HepG2 (cell line): ENCODE measurements around the gene NPC2. TPM values are rescaled to one million over a fixed set of nuclear protein-coding genes. Genes with fewer than 3 reads are reported as not detected.

ENCODE experiments used
- ATAC-seq: fragments of 200-7000 bp; cut with Tn5 transposase; 3 replicates; pipeline ENCODE4 v1.9.1; 2020; ENCODE audit warnings: mild to moderate bottlenecking, moderate library complexity
- BruUV-seq: library from RNA; stranded (reverse); fragments of 400-500 nt; replicated peaks from 2 replicates; lab custom pipeline; 2021; lab: Mats Ljungman, UMichigan
- CTCF ChIA-PET: fragments of 300-600 bp; formaldehyde crosslinking; extraction: SDS; loops from one replicate; lab custom pipeline; 2021; ENCODE audit warnings: low total read pairs, inconsistent platforms, low intra/inter-chr PET ratio; lab: Yijun Ruan, JAX
- POLR2A ChIA-PET: fragments of 350-600 bp; sonication (Branson Sonifier 250); formaldehyde crosslinking; loops from one replicate; lab custom pipeline; 2020; ENCODE audit warnings: antibody characterized with exemption, inconsistent platforms; lab: Yijun Ruan, JAX
- DNase-seq: peaks from one replicate; pipeline ENCODE4 v3.0.0-alpha.2; 2015; ENCODE audit warnings: low spot score
- FAIRE-seq: peaks from 3 replicates; lab custom pipeline; 2011; peaks lifted over from hg19 to GRCh38; lab: Jason Lieb, UNC
- H2AFZ ChIP-seq: one replicate; pipeline ENCODE4 v1.6.1; 2011; ENCODE audit warnings: low read length, inconsistent platforms
- H3K27ac ChIP-seq: fragments of 300-600 bp; 3 replicates; pipeline ENCODE4 v1.8.0; 2011; ENCODE audit warnings: mixed run types, mild to moderate bottlenecking, mixed read lengths, low read length, inconsistent platforms; ENCODE audit not compliant: insufficient read depth; ENCODE audit errors: extremely low read length
- H3K27me3 ChIP-seq, 2 experiments: fragments of 200-600 bp in 1 of 2; 2 replicates in 1 of 2; 3 replicates in 1 of 2; pipeline versions ENCODE4 v1.6.0 to v1.8.0; 2011; ENCODE audit warnings: low read length in 2 of 2, mild to moderate bottlenecking in 2 of 2, moderate library complexity in 2 of 2, inconsistent platforms in 1 of 2; ENCODE audit not compliant: insufficient read depth in 2 of 2, control insufficient read depth in 1 of 2
- H3K36me3 ChIP-seq, 2 experiments: fragments of 200-600 bp in 1 of 2; replicated peaks in 1 of 2; 2 replicates in 1 of 2; 3 replicates in 1 of 2; pipeline versions ENCODE4 v1.5.1 to v1.8.0; 2011; ENCODE audit warnings: low read length in 2 of 2, inconsistent platforms in 1 of 2; ENCODE audit not compliant: insufficient read depth in 2 of 2, control insufficient read depth in 1 of 2
- H3K4me1 ChIP-seq: 2 replicates; pipeline ENCODE4 v1.5.1; 2012; ENCODE audit warnings: low read length, inconsistent platforms; ENCODE audit not compliant: insufficient read depth
- H3K4me2 ChIP-seq: 2 replicates; pipeline ENCODE4 v1.6.0; 2011; ENCODE audit warnings: low read depth, low read length, inconsistent platforms
- H3K4me3 ChIP-seq, 3 experiments: fragments of 200-600 bp in 1 of 3; sonication (generic), shearing (Covaris generic) in 1 of 3; replicated peaks in 1 of 3; 2 replicates each; pipeline ENCODE4 v1.5.1; 2011 to 2016; ENCODE audit warnings: low read length in 3 of 3, inconsistent platforms in 2 of 3, low read depth in 2 of 3, mild to moderate bottlenecking in 2 of 3, control low read depth in 1 of 3, mixed read lengths in 1 of 3; ENCODE audit not compliant: insufficient read depth in 1 of 3
- H3K79me2 ChIP-seq: one replicate; pipeline ENCODE4 v1.6.1; 2011; ENCODE audit warnings: low read length, inconsistent platforms; ENCODE audit not compliant: insufficient read depth
- H3K9ac ChIP-seq: 2 replicates; pipeline ENCODE4 v1.6.0; 2011; ENCODE audit warnings: mild to moderate bottlenecking, low read depth, low read length, inconsistent platforms; ENCODE audit not compliant: insufficient read depth
- H3K9me3 ChIP-seq: 2 replicates; pipeline ENCODE4 v1.5.1; 2012; ENCODE audit warnings: mild to moderate bottlenecking, low read length
- H4K20me1 ChIP-seq: 2 replicates; pipeline ENCODE4 v1.6.0; 2011; ENCODE audit warnings: inconsistent platforms, mild to moderate bottlenecking, low read length, moderate library complexity; ENCODE audit not compliant: insufficient read depth
- ARNTL ChIP-seq: sonication (generic); formaldehyde crosslinking; IDR thresholded peaks from 2 replicates; pipeline ENCODE4 v1.4.0; 2020; ENCODE audit warnings: mild to moderate bottlenecking, missing genetic modification reagents
- ATF1 ChIP-seq: IDR thresholded peaks from 2 replicates; pipeline ENCODE4 v1.6.1; 2016; ENCODE audit warnings: mild to moderate bottlenecking, control low read depth
- ELF3 ChIP-seq: IDR thresholded peaks from 2 replicates; pipeline ENCODE4 v1.6.1; 2016; ENCODE audit warnings: missing genetic modification reagents, missing compliant biosample characterization
- GTF2F1 ChIP-seq: fragments of 150-350 bp; IDR thresholded peaks from 2 replicates; pipeline ENCODE4 v1.6.1; 2014; ENCODE audit warnings: low read length
- NFRKB ChIP-seq: fragments of 450-650 bp; IDR thresholded peaks from 2 replicates; pipeline ENCODE4 v1.6.1; 2017
- RCOR2 ChIP-seq: IDR thresholded peaks from 2 replicates; pipeline ENCODE4 v1.6.1; 2016; ENCODE audit warnings: missing biosample characterization, missing genetic modification reagents
- RFXAP ChIP-seq: sonication (generic); formaldehyde crosslinking; IDR thresholded peaks from 2 replicates; pipeline ENCODE4 v1.4.0; 2020; ENCODE audit warnings: missing genetic modification reagents, borderline replicate concordance
- SCMH1 ChIP-seq: sonication (generic); formaldehyde crosslinking; IDR thresholded peaks from 2 replicates; pipeline ENCODE4 v1.9.0; 2021; ENCODE audit warnings: missing genetic modification reagents, mild to moderate bottlenecking, borderline replicate concordance
- SNRNP70 ChIP-seq: fragments of 200-400 bp; formaldehyde crosslinking; IDR thresholded peaks from 2 replicates; pipeline ENCODE4 v1.6.1; 2017; ENCODE audit warnings: mild to moderate bottlenecking, low read depth, low read length, moderate library complexity
- SP4 ChIP-seq: sonication (generic); formaldehyde crosslinking; IDR thresholded peaks from 2 replicates; pipeline ENCODE4 v1.8.1; 2023; ENCODE audit warnings: mild to moderate bottlenecking, missing genetic modification reagents
- TARDBP ChIP-seq: sonication (generic); formaldehyde crosslinking; IDR thresholded peaks from 2 replicates; pipeline ENCODE4 v1.8.0; 2022; ENCODE audit warnings: mild to moderate bottlenecking, missing genetic modification reagents
- TCF12 ChIP-seq, 2 experiments: fragments of 450-650 bp in 1 of 2; sonication (generic) in 1 of 2; formaldehyde crosslinking in 1 of 2; IDR thresholded peaks; 2 replicates each; pipeline versions ENCODE4 v1.6.1 to v1.8.0; 2017 to 2022; ENCODE audit warnings: antibody characterized with exemption in 1 of 2, mild to moderate bottlenecking in 1 of 2, missing genetic modification reagents in 1 of 2, moderate library complexity in 1 of 2
- ZNF3 ChIP-seq: IDR thresholded peaks from 2 replicates; pipeline ENCODE4 v1.7.0; 2017; ENCODE audit warnings: inconsistent platforms
- ZNF451 ChIP-seq: sonication (generic); formaldehyde crosslinking; IDR thresholded peaks from 2 replicates; pipeline ENCODE4 v1.5.0; 2020; ENCODE audit warnings: mild to moderate bottlenecking, missing genetic modification reagents
- ZNF550 ChIP-seq: sonication (generic); formaldehyde crosslinking; IDR thresholded peaks from 2 replicates; pipeline ENCODE4 v1.4.0; 2020; ENCODE audit warnings: mild to moderate bottlenecking, missing genetic modification reagents, borderline replicate concordance
- ZNF562 ChIP-seq: sonication (generic); formaldehyde crosslinking; IDR thresholded peaks from 2 replicates; pipeline ENCODE4 v1.8.0; 2022; ENCODE audit warnings: missing genetic modification reagents, borderline replicate concordance
- ZNF563 ChIP-seq: sonication (generic); formaldehyde crosslinking; IDR thresholded peaks from 2 replicates; pipeline ENCODE4 v1.8.0; 2022; ENCODE audit warnings: mild to moderate bottlenecking, moderate library complexity, missing genetic modification reagents
- WGBS: methylation state at CpG from one replicate; pipeline ENCODE4 v1.1.6; 2017; ENCODE audit warnings: low lambda C conversion rate; 5-methylcytosine and 5-hydroxymethylcytosine counted together
- in situ Hi-C: cut with HindIII; loops from 2 replicates; pipeline ENCODE4 v1.10.0; 2017; ENCODE audit warnings: low pct_unique_long_range_greater_than_20kb; ENCODE audit not compliant: extremely low pct_ligation_motif_present
- intact Hi-C: fragments of 100-400 bp; cut with micrococcal nuclease; formaldehyde crosslinking; loops from one replicate; pipeline ENCODE4 v1.10.0; 2022; ENCODE audit not compliant: unreplicated experiment
- polyA plus RNA-seq, 8 experiments: library from polyadenylated mRNA; depleted of rRNA in 3 of 8; stranded (reverse) in 7 of 8; unstranded in 1 of 8; fragments of >200 nt; fragmentation: Illumina TruSeq in 4 of 8; extraction: Trizol in 4 of 8; gene quantifications; 2 replicates each; pipeline versions ENCODE4 v1.2.1 to v1.2.3, GENCODE V29; 2011 to 2016; ENCODE audit warnings: low read depth in 4 of 8, missing spikeins in 1 of 8, mixed read lengths in 1 of 8; ENCODE audit not compliant: insufficient read depth in 1 of 8
- total RNA-seq, 5 experiments: library from RNA; depleted of rRNA; stranded (reverse); fragments of >200 nt; fragmentation: Illumina TruSeq; extraction: Trizol; gene quantifications; 2 replicates each; pipeline ENCODE4 v1.2.3, GENCODE V29; 2016; ENCODE audit warnings: low read depth in 1 of 5
- TF ChIP-seq, protein P1 (sequence below): sonication (generic); formaldehyde crosslinking; IDR thresholded peaks from 2 replicates; pipeline ENCODE4 v1.5.1; 2020; ENCODE audit warnings: mild to moderate bottlenecking, missing genetic modification reagents, borderline replicate concordance
- TF ChIP-seq, protein P2 (sequence below): sonication (generic); formaldehyde crosslinking; IDR thresholded peaks from 2 replicates; pipeline ENCODE4 v1.4.0; 2020; ENCODE audit warnings: missing genetic modification reagents, mild to moderate bottlenecking, borderline replicate concordance

NPC2 gene
- total and polyA plus RNA-seq, 2 of the 13 experiments (the other 11 are each of a cell fraction or from before 2014, with no cell fraction given), result 132 to 164 TPM

DNA sequence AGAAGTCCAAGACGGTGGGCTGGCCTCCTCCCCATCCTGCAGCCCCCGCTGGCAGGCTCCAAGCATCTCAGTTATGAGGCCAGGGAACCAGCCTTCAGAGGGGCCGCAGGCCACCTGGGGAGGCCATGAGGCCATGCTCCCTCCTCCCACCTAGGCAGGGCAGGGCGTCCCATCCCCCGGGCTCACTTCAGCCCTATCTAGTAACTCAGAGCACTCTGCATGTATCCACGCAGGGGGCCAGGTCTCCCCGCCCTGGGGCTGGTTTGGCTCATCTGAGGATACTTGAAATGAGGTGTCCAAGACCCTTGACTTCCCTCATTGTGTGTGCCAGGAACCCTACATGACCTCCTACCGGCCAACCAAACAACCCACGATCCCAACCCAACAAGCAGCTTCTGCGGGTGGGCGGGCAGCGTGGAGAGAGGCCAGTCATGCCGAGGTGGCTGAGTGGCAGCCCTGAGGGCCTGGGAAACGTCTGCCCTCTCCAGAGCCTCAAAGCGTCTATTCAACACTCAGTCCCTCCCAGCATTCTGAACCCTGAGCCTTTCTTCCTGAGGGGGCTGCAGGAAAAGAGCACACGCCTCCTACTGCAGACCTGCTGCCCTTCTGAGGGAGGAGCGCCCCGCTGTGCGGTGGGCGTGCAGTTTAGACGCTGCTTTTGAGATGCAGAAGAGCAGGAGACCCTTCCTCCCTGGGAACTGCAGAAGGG is 17.3 kb upstream of the NPC2 start (continued):
- TF ChIP-seq, protein P1, sequence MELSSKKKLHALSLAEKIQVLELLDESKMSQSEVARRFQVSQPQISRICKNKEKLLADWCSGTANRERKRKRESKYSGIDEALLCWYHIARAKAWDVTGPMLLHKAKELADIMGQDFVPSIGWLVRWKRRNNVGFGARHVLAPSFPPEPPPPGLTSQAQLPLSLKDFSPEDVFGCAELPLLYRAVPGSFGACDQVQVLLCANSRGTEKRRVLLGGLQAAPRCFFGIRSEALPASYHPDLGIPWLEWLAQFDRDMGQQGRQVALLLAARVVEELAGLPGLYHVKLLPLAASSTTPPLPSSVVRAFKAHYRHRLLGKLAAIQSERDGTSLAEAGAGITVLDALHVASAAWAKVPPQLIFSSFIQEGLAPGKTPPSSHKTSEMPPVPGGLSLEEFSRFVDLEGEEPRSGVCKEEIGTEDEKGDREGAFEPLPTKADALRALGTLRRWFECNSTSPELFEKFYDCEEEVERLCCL (CRISPR knock-in tag), result no peak
- TF ChIP-seq SNRNP70 (no peak), NFRKB (no peak)
- TF ChIP-seq, all 625 proteins: peak for 0

DNA sequence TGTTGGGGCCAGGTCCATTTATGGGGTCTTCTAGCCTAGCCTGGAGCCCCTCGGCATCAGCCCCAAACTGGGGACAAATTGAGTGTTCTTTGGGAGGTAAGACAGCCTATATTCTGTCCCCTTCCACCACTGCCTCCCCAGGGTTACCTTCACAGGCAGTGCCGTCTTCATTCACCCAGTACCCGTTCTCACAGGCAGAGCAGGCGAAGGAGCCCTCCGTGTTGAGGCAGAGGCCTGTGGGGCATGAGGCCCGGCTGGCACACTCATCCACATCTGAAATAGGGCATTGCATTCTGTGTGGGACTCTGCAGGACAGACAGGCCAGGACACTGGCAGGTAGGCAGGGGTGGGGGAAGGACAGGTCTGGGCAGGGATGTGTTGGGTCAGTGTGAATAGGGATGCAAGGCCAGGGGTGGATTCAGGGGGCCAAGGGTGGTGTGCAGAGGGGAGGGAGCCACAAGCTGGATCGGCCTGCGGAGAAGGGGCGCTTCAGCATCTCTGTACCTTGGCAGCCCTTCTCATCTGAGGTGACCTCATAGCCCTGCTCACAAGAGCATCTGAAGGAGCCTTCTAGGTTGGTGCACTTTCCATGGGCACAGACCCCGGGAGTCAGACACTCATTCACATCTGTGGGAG is 16.6 kb upstream of the NPC2 start:
- in situ Hi-C loops, result no loop called here
- no peaks in the 10 kb centered on the region for H3K36me3 ChIP-seq
- H3K27ac ChIP-seq, result no peak overlapping the region
- ChIA-PET POLR2A (no interaction called here), CTCF (no interaction called here)
- no peak overlapping the region for H2AFZ ChIP-seq
- 50% methylated on average over 9 of the region's 10 CpGs for WGBS
- ATAC-seq (no peak), FAIRE-seq (no peak), DNase-seq (no peak)
- H3K27me3 ChIP-seq, result peaks cover 2 to 42% of the 10 kb centered on the region in 2 experiments; a peak in 4 of 5 replicates
- H3K4me3 ChIP-seq, result peak overlapping the region in 1 of 3 experiments; percentile 8; a peak in 1 of 6 replicates
- intact Hi-C loops, result no loop called here
- no peak overlapping the region for H3K9ac ChIP-seq
- no peaks in the 10 kb centered on the region for H3K79me2 ChIP-seq
- BruUV-seq, result no TSS peak
- no peak overlapping the region for H3K4me2 ChIP-seq
- no peaks in the 10 kb centered on the region for H4K20me1 ChIP-seq
- H3K9me3 ChIP-seq, result no peaks in the 10 kb centered on the region
- H3K4me1 ChIP-seq, result peaks cover 31% of the 10 kb centered on the region
- no peak for TF ChIP-seq ZNF3 (CRISPR knock-in tag)
- no peak for TF ChIP-seq TCF12 (IDR thresholded peaks at IDR 0.05)
- no peak for TF ChIP-seq TCF12 (CRISPR knock-in tag; IDR thresholded peaks at IDR 0.05)
- TF ChIP-seq GTF2F1, result no peak
- TF ChIP-seq, protein P2, sequence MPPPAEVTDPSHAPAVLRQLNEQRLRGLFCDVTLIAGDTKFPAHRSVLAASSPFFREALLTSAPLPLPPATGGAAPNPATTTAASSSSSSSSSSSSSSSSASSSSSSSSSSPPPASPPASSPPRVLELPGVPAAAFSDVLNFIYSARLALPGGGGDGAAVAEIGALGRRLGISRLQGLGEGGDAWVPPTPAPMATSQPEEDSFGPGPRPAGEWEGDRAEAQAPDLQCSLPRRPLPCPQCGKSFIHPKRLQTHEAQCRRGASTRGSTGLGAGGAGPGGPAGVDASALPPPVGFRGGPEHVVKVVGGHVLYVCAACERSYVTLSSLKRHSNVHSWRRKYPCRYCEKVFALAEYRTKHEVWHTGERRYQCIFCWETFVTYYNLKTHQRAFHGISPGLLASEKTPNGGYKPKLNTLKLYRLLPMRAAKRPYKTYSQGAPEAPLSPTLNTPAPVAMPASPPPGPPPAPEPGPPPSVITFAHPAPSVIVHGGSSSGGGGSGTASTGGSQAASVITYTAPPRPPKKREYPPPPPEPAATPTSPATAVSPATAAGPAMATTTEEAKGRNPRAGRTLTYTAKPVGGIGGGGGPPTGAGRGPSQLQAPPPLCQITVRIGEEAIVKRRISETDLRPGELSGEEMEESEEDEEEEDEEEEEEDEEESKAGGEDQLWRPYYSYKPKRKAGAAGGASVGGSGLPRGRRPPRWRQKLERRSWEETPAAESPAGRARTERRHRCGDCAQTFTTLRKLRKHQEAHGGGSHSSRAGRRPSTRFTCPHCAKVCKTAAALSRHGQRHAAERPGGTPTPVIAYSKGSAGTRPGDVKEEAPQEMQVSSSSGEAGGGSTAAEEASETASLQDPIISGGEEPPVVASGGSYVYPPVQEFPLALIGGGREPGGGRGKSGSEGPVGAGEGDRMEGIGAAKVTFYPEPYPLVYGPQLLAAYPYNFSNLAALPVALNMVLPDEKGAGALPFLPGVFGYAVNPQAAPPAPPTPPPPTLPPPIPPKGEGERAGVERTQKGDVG (CRISPR knock-in tag), result no peak
- no peak for TF ChIP-seq ZNF451 (CRISPR knock-in tag)
- no peak for TF ChIP-seq TARDBP (CRISPR knock-in tag)
- no peak for TF ChIP-seq RCOR2
- TF ChIP-seq ARNTL (CRISPR knock-in tag), result no peak
- no peak for TF ChIP-seq RFXAP
- no peak for TF ChIP-seq SCMH1 (CRISPR knock-in tag)
- no peak for TF ChIP-seq ZNF563 (CRISPR knock-in tag)
- TF ChIP-seq ATF1 (CRISPR knock-in tag), result no peak
- TF ChIP-seq SP4 (CRISPR knock-in tag), result no peak
- TF ChIP-seq ELF3 (CRISPR knock-in tag), result no peak
- no peak for TF ChIP-seq ZNF550
- TF ChIP-seq ZNF562, result no peak
